ENCODE results near the gene GABPB1. TPM values are rescaled to one million over a fixed set of nuclear protein-coding genes. Genes with fewer than 3 reads are reported as not detected.

Gene GABPB1
- total RNA-seq, 1 donor from 2014 or later, result 80.7 TPM

DNA sequence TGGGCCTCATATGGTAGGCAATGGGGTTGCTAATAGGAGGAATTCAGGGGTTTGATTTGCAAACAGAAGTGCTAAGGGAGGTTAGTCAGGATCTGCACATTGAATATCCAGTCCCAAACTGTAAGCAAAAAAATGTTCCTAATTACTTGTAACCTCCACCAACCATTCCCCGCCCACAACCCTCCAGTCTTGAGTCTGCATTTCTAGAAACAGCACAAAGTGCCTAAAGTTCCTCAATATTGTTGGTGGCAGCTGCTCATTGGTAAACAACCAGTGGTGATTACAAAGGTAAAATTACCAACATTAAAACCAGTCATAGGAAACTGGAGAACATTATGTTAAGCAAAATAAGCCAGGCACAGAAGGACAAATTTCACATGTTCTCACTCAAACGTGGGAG is 108.4 kb downstream of the GABPB1 start:
- H3K9me3 Mint-ChIP-seq, result no peaks in the 10 kb centered on the region
- no peak overlapping the region for H3K4me3 Mint-ChIP-seq
- peaks cover 21% of the 10 kb centered on the region for H3K36me3 Mint-ChIP-seq (ENCODE audit: low read depth)
- no peaks in the 10 kb centered on the region for H3K27me3 Mint-ChIP-seq (ENCODE audit: insufficient read depth)
- no peak for DNase-seq (ENCODE audit: low spot score)
- H3K27ac Mint-ChIP-seq, result peak overlapping the region; percentile 45
- H3K4me1 Mint-ChIP-seq (ENCODE audit: low read depth), result peaks cover 69% of the 10 kb centered on the region
- intact Hi-C loops (cut with micrococcal nuclease), result loop anchor here (2.0 to 5.0 kb wide), 5 partner anchors 64 to 661 kb away; partner anchors contain the start of genes AP4E1 and SLC27A2

DNA sequence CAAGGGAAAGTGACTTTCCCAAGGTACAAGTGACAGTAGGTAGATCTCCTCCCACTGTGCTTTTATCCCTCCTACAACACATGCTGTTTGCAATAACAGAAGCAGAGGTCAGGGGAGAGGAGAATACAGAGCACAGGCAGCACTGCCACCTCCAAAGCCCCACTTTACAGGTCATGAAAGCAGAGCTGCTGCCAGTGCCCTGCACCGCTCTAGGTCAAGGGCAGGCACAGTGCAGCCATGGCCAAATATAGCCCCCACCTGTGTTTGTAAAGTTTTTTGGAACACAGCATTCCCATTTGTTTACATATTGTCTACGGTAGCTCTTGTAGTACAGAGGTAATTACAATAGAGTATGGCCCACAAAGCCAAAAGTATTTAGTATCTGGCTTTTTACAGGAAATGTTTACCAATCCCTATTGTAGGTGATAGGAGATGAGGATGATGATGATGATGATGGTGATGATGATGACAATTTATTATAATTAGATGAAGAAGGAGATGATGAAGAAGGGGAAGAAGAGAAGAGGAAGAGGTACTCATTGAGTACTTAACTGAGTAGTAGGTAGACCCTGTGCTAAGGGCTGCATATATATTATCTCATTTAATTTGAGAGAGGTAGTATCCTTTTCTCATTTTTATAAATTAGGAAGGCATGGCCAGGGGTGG is 109.9 kb downstream of the GABPB1 start:
- peaks cover 68% of the 10 kb centered on the region for H3K4me1 Mint-ChIP-seq (ENCODE audit: low read depth)
- no peak for DNase-seq (ENCODE audit: low spot score)
- no peak overlapping the region for H3K4me3 Mint-ChIP-seq
- no peaks in the 10 kb centered on the region for H3K9me3 Mint-ChIP-seq
- H3K36me3 Mint-ChIP-seq (ENCODE audit: low read depth), result peaks cover 22% of the 10 kb centered on the region
- intact Hi-C loops (cut with micrococcal nuclease), result loop anchor here (5.0 kb wide), 5 partner anchors 32 to 662 kb away; partner anchors contain the start of gene AP4E1
- H3K27me3 Mint-ChIP-seq (ENCODE audit: insufficient read depth), result no peaks in the 10 kb centered on the region
- peak overlapping the region; percentile 77 for H3K27ac Mint-ChIP-seq

DNA sequence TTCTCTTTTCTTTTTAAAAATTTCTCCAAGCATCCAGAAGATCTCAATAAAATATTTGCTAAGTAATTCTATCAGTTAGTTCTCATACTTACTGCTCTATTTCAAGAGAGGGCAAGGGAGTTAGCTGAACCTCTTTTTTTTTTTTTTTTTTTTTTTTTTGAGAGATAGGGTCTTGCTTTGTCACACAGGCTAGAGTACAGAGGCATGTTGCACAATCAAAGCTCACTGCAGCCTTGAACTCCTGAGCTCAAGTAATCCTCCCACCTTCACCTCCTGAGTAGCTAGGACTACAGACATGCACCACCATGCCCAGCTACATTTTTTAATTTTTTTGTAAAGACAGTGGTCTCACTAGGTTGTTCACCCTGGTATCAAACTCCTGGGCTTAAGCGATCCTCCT is 110.8 kb downstream of the GABPB1 start:
- H3K9me3 Mint-ChIP-seq, result no peaks in the 10 kb centered on the region
- no peaks in the 10 kb centered on the region for H3K27me3 Mint-ChIP-seq (ENCODE audit: insufficient read depth)
- H3K4me3 Mint-ChIP-seq, result no peak overlapping the region
- DNase-seq (ENCODE audit: low spot score), result no peak
- H3K27ac Mint-ChIP-seq, result no peak overlapping the region
- intact Hi-C loops (cut with micrococcal nuclease), result loop anchor here (5.0 kb wide), 1 partner anchor 33 kb away; no protein-coding TSS in a partner anchor
- H3K36me3 Mint-ChIP-seq (ENCODE audit: low read depth), result peaks cover 21% of the 10 kb centered on the region
- peaks cover 59% of the 10 kb centered on the region for H3K4me1 Mint-ChIP-seq (ENCODE audit: low read depth)

DNA sequence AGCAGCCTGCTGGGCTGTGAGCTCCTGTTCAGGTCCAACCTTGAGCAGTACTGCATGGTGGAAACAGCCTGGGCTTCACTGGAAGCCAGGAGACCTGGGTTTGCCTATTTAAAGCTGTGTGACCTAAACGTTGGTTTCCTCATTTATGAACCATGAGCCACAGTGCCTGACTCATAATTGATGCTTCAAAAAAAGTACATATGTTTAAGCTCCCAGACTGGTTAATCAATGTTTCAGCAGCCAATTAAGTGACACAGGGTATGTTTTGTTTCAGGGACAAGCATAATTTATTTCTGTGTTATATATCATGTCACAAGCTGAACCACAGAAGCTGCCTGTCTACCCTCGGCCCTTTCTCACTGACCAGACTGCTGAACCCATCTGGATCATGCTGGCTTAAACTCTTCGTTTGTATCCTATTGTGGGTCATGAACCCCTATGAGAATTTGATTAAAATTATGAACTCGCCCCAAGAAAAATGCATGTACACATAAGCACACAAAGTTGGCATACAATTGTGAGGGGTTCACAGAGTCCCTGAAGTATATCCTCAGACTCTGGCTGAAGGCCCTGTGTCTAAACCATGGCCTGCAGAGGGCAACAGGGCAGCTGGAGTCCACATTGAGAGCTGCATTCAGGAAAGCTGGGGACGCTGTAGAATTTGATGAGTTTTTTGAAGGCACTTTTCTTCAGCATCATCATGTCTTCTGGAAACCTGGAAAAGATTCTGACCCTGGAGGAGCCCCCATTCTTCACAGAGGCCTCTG is 113.1 kb downstream of the GABPB1 start:
- intact Hi-C loops (cut with micrococcal nuclease), result loop anchor here (5.0 kb wide), 1 partner anchor 35 kb away; no protein-coding TSS in a partner anchor
- H3K27me3 Mint-ChIP-seq (ENCODE audit: insufficient read depth), result no peaks in the 10 kb centered on the region
- peak overlapping the region; percentile 78 for H3K27ac Mint-ChIP-seq
- no peak overlapping the region for H3K4me3 Mint-ChIP-seq
- H3K36me3 Mint-ChIP-seq (ENCODE audit: low read depth), result peaks cover 18% of the 10 kb centered on the region
- peaks cover 43% of the 10 kb centered on the region for H3K4me1 Mint-ChIP-seq (ENCODE audit: low read depth)
- no peaks in the 10 kb centered on the region for H3K9me3 Mint-ChIP-seq
- no peak for DNase-seq (ENCODE audit: low spot score)

DNA sequence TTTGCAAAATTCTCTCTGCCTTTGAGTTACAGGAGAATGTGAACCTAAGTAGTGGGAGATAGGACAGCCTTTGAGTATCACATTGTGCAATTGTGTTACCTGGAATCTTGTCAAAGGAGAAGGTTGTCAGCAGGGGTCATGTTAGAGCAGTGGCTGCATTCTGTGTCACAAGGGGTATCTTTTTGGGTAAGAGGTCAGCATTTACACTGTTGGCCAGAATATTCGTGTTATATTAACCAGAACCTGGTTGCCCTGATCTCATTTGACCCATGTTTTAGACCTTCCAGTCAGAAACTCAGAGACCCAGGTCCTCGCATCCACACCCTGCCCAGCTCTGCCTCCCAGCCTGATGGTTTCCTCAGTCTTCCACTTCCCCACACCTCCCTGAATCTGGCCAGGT is 116.7 kb downstream of the GABPB1 start:
- H3K27me3 Mint-ChIP-seq (ENCODE audit: insufficient read depth), result no peaks in the 10 kb centered on the region
- intact Hi-C loops (cut with micrococcal nuclease), result loop anchor here (5.0 kb wide), 1 partner anchor 41 kb away; no protein-coding TSS in a partner anchor
- H3K36me3 Mint-ChIP-seq (ENCODE audit: low read depth), result peaks cover 41% of the 10 kb centered on the region
- H3K4me1 Mint-ChIP-seq (ENCODE audit: low read depth), result peaks cover 24% of the 10 kb centered on the region
- no peaks in the 10 kb centered on the region for H3K9me3 Mint-ChIP-seq
- H3K4me3 Mint-ChIP-seq, result no peak overlapping the region
- DNase-seq (ENCODE audit: low spot score), result no peak
- H3K27ac Mint-ChIP-seq, result no peak overlapping the region

DNA sequence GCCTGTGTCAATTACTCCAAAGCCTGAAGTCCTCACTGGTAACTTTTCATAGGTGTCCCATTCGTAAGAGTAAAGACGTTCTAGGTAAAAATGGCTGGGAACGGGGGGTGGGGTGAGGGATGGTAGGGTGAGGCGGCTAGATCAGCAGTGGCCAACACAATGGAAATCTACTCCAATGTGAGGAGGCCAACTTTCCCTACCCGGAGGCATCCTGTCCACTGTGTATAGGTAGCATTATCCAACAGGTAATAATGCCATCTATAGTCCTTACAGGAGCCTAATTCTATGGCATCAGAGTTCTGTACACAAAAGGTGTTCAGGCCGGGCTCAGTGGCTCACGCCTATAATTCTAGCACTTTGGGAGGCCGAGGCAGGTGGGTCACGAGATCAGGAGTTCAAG is 118.6 kb downstream of the GABPB1 start:
- H3K27ac Mint-ChIP-seq, result no peak overlapping the region
- no peaks in the 10 kb centered on the region for H3K27me3 Mint-ChIP-seq (ENCODE audit: insufficient read depth)
- peaks cover 13% of the 10 kb centered on the region for H3K4me1 Mint-ChIP-seq (ENCODE audit: low read depth)
- H3K4me3 Mint-ChIP-seq, result no peak overlapping the region
- no peak for DNase-seq (ENCODE audit: low spot score)
- intact Hi-C loops (cut with micrococcal nuclease), result loop anchor here (5.0 kb wide), 1 partner anchor 39 kb away; no protein-coding TSS in a partner anchor
- H3K9me3 Mint-ChIP-seq, result no peaks in the 10 kb centered on the region
- peaks cover 34% of the 10 kb centered on the region for H3K36me3 Mint-ChIP-seq (ENCODE audit: low read depth)

DNA sequence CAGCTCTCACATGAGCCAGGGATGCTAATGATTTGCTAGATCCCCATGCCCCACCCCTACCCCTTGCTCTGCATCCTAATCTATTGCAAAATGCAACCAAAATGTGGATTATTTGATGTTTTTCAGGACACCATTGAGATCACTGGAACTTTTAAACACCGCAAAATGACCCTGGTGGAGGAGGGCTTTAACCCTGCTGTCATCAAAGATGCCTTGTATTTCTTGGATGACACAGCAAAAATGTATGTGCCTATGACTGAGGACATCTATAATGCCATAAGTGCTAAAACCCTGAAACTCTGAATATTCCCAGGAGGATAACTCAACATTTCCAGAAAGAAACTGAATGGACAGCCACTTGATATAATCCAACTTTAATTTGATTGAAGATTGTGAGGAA is 119.2 kb downstream of the GABPB1 start:
- no peak overlapping the region for H3K4me3 Mint-ChIP-seq

DNA sequence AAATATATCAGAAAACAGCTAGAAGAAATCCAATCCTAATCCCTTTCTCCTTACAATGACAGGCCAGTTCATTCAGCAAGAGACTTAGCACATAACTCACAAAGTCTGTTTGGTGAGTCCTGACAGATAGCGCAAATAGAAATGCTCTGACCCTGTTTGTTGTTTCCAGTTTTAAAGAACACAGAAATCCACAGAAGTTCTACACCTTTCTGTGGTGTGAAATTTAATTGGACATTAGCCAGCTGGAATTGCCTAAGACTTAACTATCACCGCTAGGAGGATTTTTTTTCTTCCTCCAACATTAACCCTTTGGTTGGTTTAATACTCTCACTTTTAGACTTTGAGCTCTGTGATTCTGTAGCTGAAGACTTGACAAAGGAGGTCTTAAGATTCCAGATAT is 120.2 kb downstream of the GABPB1 start:
- Mint-ChIP-seq H3K9me3 (no peaks in the 10 kb centered on the region), H3K4me1 (ENCODE audit: low read depth) (peaks cover 6% of the 10 kb centered on the region), H3K36me3 (ENCODE audit: low read depth) (peaks cover 37% of the 10 kb centered on the region), H3K4me3 (no peak overlapping the region), H3K27me3 (ENCODE audit: insufficient read depth) (no peaks in the 10 kb centered on the region), H3K27ac (no peak overlapping the region)
- intact Hi-C loops (cut with micrococcal nuclease), result loop anchor here (5.0 kb wide), 1 partner anchor 37 kb away; no protein-coding TSS in a partner anchor
- DNase-seq (ENCODE audit: low spot score), result no peak

More for the DNA sequence above, 119.2 kb downstream of the GABPB1 start:
- Mint-ChIP-seq H3K36me3 (ENCODE audit: low read depth) (peaks cover 32% of the 10 kb centered on the region), H3K9me3 (no peaks in the 10 kb centered on the region), H3K27me3 (ENCODE audit: insufficient read depth) (no peaks in the 10 kb centered on the region), H3K27ac (no peak overlapping the region), H3K4me1 (ENCODE audit: low read depth) (peaks cover 7% of the 10 kb centered on the region)
- no peak for DNase-seq (ENCODE audit: low spot score)
- intact Hi-C loops (cut with micrococcal nuclease), result loop anchor here (5.0 kb wide), 1 partner anchor 38 kb away; no protein-coding TSS in a partner anchor

DNA sequence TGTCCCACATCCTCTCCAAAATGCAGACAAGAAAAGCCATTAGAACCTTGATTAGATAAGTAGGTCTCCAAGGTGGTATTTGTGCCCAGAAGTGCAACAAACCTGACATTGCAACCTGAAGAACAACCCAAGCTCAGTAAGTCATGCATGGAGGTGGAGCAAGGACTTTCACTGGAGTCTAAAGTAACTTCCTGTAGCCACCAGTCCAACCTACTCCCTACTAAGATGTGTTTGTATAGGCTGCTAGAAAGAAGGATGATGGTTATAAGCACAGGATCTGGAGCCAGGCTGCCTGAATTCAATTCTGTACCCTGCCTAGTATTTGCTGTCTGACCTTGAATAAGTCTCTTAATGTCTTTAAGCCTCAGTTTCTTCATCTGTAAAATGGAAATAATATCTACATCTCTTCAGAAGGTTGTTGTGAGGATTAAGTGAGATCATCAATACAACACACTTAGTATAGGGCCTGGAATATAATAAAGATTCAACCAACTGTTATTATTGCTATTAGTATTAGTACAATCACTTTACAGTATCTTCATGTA is 121.7 kb downstream of the GABPB1 start:
- Mint-ChIP-seq H3K4me3 (no peak overlapping the region), H3K27me3 (ENCODE audit: insufficient read depth) (no peaks in the 10 kb centered on the region), H3K9me3 (no peaks in the 10 kb centered on the region), H3K27ac (no peak overlapping the region), H3K36me3 (ENCODE audit: low read depth) (peaks cover 45% of the 10 kb centered on the region), H3K4me1 (ENCODE audit: low read depth) (peaks cover 4% of the 10 kb centered on the region)
- no peak for DNase-seq (ENCODE audit: low spot score)
- intact Hi-C loops (cut with micrococcal nuclease), result no loop called here

DNA sequence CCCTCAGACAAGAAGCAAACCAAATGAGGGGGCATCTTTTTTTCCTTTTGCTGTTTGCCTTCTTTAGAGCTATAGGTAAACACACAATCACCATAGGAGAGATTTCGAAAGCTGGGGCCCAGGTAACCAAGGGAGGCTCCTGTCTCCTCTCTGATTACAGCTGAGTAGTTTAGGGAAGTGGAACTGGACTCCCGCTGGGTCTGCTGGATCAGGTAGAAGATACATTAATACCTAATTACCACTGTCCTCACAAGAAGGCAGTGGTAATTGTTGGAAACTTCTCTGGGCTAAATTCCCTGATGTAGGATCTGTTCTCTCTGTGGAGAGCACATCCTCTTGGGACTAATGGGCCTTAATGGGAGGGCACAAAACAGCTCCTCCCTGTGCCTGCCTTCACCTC is 122.2 kb downstream of the GABPB1 start:
- intact Hi-C loops (cut with micrococcal nuclease), result no loop called here
- DNase-seq (ENCODE audit: low spot score), result no peak
- Mint-ChIP-seq H3K9me3 (no peaks in the 10 kb centered on the region), H3K27ac (no peak overlapping the region), H3K36me3 (ENCODE audit: low read depth) (peaks cover 48% of the 10 kb centered on the region), H3K27me3 (ENCODE audit: insufficient read depth) (no peaks in the 10 kb centered on the region), H3K4me3 (no peak overlapping the region), H3K4me1 (ENCODE audit: low read depth) (no peaks in the 10 kb centered on the region)

DNA sequence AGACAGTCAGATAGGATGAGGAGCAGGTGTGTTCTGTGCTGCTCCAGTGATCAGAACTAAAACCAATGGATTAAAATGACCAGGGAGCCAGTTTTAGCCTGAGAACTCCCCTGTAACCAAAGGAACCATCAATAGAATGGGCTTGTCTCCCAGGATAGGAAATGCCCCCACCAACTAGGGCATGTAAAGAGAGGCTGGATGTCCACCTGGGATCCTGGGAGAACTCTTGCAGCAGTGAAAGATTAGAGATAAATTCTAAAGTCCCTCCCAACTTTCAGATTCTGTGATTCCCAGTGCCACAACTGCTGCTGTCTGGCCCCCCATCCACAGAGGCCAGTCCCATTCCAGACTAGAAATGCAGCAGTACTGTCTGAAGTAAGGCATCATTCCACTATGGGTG is 123.2 kb downstream of the GABPB1 start:
- H3K27me3 Mint-ChIP-seq (ENCODE audit: insufficient read depth), result no peaks in the 10 kb centered on the region
- DNase-seq (ENCODE audit: low spot score), result no peak
- no peaks in the 10 kb centered on the region for H3K4me1 Mint-ChIP-seq (ENCODE audit: low read depth)
- no peak overlapping the region for H3K27ac Mint-ChIP-seq
- peaks cover 58% of the 10 kb centered on the region for H3K36me3 Mint-ChIP-seq (ENCODE audit: low read depth)
- H3K4me3 Mint-ChIP-seq, result no peak overlapping the region
- H3K9me3 Mint-ChIP-seq, result no peaks in the 10 kb centered on the region
- intact Hi-C loops (cut with micrococcal nuclease), result no loop called here

DNA sequence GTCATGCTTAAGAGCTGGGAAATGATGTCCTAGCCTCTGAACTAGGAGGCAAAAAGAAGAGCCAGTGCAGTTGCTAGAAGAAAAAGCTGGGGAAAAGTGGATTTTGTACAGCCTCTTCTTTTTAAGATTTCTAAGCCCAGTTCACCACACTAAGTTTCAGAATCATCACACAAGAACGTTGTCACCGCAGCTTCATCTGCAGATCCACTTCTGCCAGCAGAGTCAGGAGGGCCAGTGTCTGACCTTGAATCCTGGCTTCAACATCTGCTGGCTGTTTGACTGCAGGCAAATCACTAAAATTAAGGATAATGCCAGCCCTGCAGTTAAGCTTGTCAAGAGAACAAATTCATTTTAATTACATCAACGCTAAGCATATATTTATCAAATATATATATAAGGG is 125.7 kb downstream of the GABPB1 start:
- no peaks in the 10 kb centered on the region for H3K9me3 Mint-ChIP-seq
- no peaks in the 10 kb centered on the region for H3K27me3 Mint-ChIP-seq (ENCODE audit: insufficient read depth)

DNA sequence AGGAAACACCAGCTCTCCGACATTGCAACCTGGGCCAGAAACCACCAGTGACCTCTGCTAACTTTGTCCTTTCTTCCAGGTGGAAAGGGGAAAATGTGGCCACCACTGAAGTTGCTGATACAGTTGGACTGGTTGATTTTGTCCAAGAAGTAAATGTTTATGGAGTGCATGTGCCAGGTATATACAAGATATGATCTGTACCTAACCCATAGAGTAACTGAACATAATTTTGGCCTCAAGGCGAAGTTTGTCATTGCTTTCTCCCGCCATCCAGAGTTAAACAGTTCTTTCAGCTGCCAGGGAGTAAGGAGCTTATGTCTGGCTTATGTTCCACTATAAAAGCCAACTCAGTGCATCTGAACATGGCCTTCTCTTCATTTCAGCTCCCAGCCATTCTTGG is 126.1 kb downstream of the GABPB1 start:
- DNase-seq (ENCODE audit: low spot score), result no peak
- H3K27ac Mint-ChIP-seq, result no peak overlapping the region
- H3K27me3 Mint-ChIP-seq (ENCODE audit: insufficient read depth), result no peaks in the 10 kb centered on the region
- H3K4me1 Mint-ChIP-seq (ENCODE audit: low read depth), result no peaks in the 10 kb centered on the region
- H3K36me3 Mint-ChIP-seq (ENCODE audit: low read depth), result peaks cover 44% of the 10 kb centered on the region
- intact Hi-C loops (cut with micrococcal nuclease), result no loop called here
- H3K9me3 Mint-ChIP-seq, result no peaks in the 10 kb centered on the region
- no peak overlapping the region for H3K4me3 Mint-ChIP-seq

More for the DNA sequence above, 125.7 kb downstream of the GABPB1 start:
- intact Hi-C loops (cut with micrococcal nuclease), result no loop called here
- DNase-seq (ENCODE audit: low spot score), result no peak
- H3K4me3 Mint-ChIP-seq, result no peak overlapping the region
- H3K36me3 Mint-ChIP-seq (ENCODE audit: low read depth), result peaks cover 47% of the 10 kb centered on the region
- no peaks in the 10 kb centered on the region for H3K4me1 Mint-ChIP-seq (ENCODE audit: low read depth)
- no peak overlapping the region for H3K27ac Mint-ChIP-seq

Measured in activated T-helper 1 cell treated with anti-CD3 and anti-CD28 coated beads, Interleukin-12 subunit alpha, Interleukin-12 subunit beta, Interleukin-2, Interleukin-4 antibody, amounts not matched to agents 30 ng/mL and 10 ng/mL and 1 ng/mL, durations not matched to agents 14 hours and 24 hours and 36 hours (primary cell).